ENCODE results near the gene CCT8. TPM values are rescaled to one million over a fixed set of nuclear protein-coding genes. Genes with fewer than 3 reads are reported as not detected.

CCT8 gene
- total and polyA plus RNA-seq, 2 of the 8 experiments (the other 6 are each of a cell fraction or from before 2014, with no cell fraction given) = 151 to 319 TPM

DNA sequence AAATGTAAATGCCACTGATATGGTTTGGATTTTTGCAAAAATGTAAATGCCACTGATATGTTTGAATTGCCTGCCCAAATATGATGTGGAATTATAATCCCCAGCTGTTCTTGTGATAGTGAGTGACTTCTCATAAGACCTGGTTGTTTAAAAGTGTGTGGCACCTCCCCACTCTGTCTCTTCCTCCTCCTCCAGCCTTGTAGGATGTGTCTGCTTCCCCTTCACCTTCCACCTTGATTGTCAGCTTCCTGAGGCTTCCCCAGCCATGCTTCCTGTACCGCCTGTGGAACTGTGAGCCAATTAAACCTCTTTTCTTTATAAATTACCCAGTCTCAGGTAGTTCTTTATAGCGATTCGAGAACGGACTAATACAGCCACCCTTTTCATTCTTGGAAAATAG lies 1.3 kb upstream of the CCT8 start:
- no peak overlapping the region for H2AK5ac ChIP-seq (ENCODE audit: low read depth, low read length)
- peaks cover 7% of the 10 kb centered on the region; the same call in 1 of the 2 replicates for H3K23me2 ChIP-seq (ENCODE audit: low read depth, low read length)
- H4K91ac ChIP-seq (replicated peaks; ENCODE audit: insufficient read length, low read length) = no peak overlapping the region
- H3K27me3 ChIP-seq (replicated peaks in 1 of 4; ENCODE audit: control insufficient read depth in 3 of 4, extremely low read depth in 1 of 4, insufficient read depth in 3 of 4, low read length in 3 of 4) = no peaks in the 10 kb centered on the region
- peaks cover 27 to 37% of the 10 kb centered on the region in 2 experiments for H3K79me2 ChIP-seq (ENCODE audit: control insufficient read depth in 1 of 2, insufficient read depth in 2 of 2, low read length in 2 of 2)
- no peak overlapping the region for H3K9ac ChIP-seq (replicated peaks in 1 of 4; ENCODE audit: extremely low read depth in 1 of 4, low read depth in 3 of 4, low read length in 3 of 4)
- H4K5ac ChIP-seq (ENCODE audit: insufficient read length, low read depth, low read length) = no peak overlapping the region
- H2BK5ac ChIP-seq (ENCODE audit: low read depth, low read length) = no peak overlapping the region
- ChIA-PET CTCF (ENCODE audit: partially characterized antibody) (interaction anchor here (0.7 to 2.1 kb wide), 2 partner anchors 83 to 297 kb away, joined by 5 read pairs; no protein-coding TSS in a partner anchor), POLR2A (ENCODE audit: partially characterized antibody) (interaction anchor here (0.6 to 1.2 kb wide), 3 partner anchors 7 to 337 kb away, joined by 3 to 4 read pairs (median 3); no protein-coding TSS in a partner anchor)
- no peak overlapping the region; a peak in 1 of 4 replicates for H3K4me2 ChIP-seq (ENCODE audit: insufficient read depth in 1 of 2, low read depth in 2 of 2, low read length in 2 of 2)
- no peak overlapping the region for H3K56ac ChIP-seq (replicated peaks; ENCODE audit: insufficient read length, low read depth, low read length)
- H4K8ac ChIP-seq (ENCODE audit: extremely low read depth, insufficient read depth, low read length) = no peak overlapping the region
- H2BK12ac ChIP-seq (ENCODE audit: low read depth, low read length) = no peak overlapping the region
- 0 out of 2 replicates have a peak, but pooled peaks cover 3% of the 10 kb centered on the region for H3K79me1 ChIP-seq (ENCODE audit: low read depth, low read length)
- H2BK15ac ChIP-seq (ENCODE audit: low read length) = no peak overlapping the region
- no peak overlapping the region for H2BK120ac ChIP-seq (replicated peaks; ENCODE audit: low read depth, low read length)
- H3K36me3 ChIP-seq (ENCODE audit: control insufficient read depth in 2 of 4, insufficient read depth in 4 of 4, low read length in 3 of 4) = peaks cover 0 to 6% (median 1%) of the 10 kb centered on the region in 4 experiments; a peak in 2 of 8 replicates
- DNase-seq (ENCODE audit: low read depth in 1 of 2, low spot score in 2 of 2) = no peak
- H3K4ac ChIP-seq (replicated peaks; ENCODE audit: insufficient read length, low read depth, low read length) = no peak overlapping the region
- H4K20me1 ChIP-seq (replicated peaks in 1 of 2; ENCODE audit: control insufficient read depth in 1 of 2, insufficient read depth in 2 of 2, low read length in 2 of 2) = peaks cover 7% of the 10 kb centered on the region in 2 experiments
- H3K27ac ChIP-seq (ENCODE audit: low read depth, low read length) = no peak overlapping the region
- no peak overlapping the region for H3K18ac ChIP-seq (ENCODE audit: extremely low read depth, low read length)
- no peak overlapping the region for H3K23ac ChIP-seq (ENCODE audit: insufficient read length)
- H3K4me1 ChIP-seq (replicated peaks in 1 of 4; ENCODE audit: control insufficient read depth in 3 of 4, insufficient read depth in 4 of 4, low read length in 3 of 4) = peaks cover 0 to 5% (median 0%) of the 10 kb centered on the region in 4 experiments; a peak in 2 of 7 replicates
- TF ChIP-seq BCL11A (IDR thresholded peaks at IDR 0.05; ENCODE audit: low read depth in 2 of 2, low read length in 2 of 2) = no peak
- TF ChIP-seq ZNF274 (IDR thresholded peaks at IDR 0.05; ENCODE audit: borderline replicate concordance, extremely low read depth, low read length) = no peak
- H3K9me3 ChIP-seq (ENCODE audit: insufficient read depth in 2 of 2, low read depth in 1 of 2, low read length in 1 of 2) = no peaks in the 10 kb centered on the region; a peak in 1 of 4 replicates
- H2BK20ac ChIP-seq (ENCODE audit: low read length) = no peak overlapping the region
- H3K4me3 ChIP-seq (ENCODE audit: extremely low read depth in 1 of 4, insufficient read depth in 2 of 4, low read depth in 3 of 4, low read length in 4 of 4) = no peak overlapping the region
- no peak for FAIRE-seq
- H3K14ac ChIP-seq (ENCODE audit: insufficient read length) = no peak overlapping the region
- H2AFZ ChIP-seq (ENCODE audit: low read length) = no peak overlapping the region
- WGBS, 2 experiments (ENCODE audit: extremely low coverage in 1 of 2, insufficient coverage in 1 of 2, insufficient read length in 1 of 2, insufficient replicate concordance in 2 of 2, low coverage in 1 of 2, low lambda C conversion rate in 2 of 2, missing lambda C conversion rate in 1 of 2) = 91% methylated on average over 4 of the region's 4 CpGs; no CpG with 5 or more reads in 1 of the 2 experiments
